Posterior vena cava (tissue), 2 donors: Measurements from ENCODE around the gene COL26A1. TPM values are rescaled to one million over a fixed set of nuclear protein-coding genes. Genes with fewer than 3 reads are reported as not detected.

Experiments used
- DNase-seq: peaks from one replicate; pipeline ENCODE4 v3.0.0-alpha.2; 2020; ENCODE audit warnings: low spot score
- intact Hi-C, 2 donors: fragments of 100-400 bp; cut with DNase I; formaldehyde crosslinking; loops; one replicate each; pipeline versions ENCODE4 v1.14.1 to v1.14.2; 2022 to 2023
- total RNA-seq, 2 donors: library from RNA; stranded (reverse); fragmentation: NEBNext Ultra II Directional; extraction: Animal tissue kit (Norgen Biotek cat#: 25700); gene quantifications; one replicate each; pipeline ENCODE4 v1.2.1, GENCODE V29; 2021
- donor health status: DM: yes; HTN: yes; CAD: no.
- donor health status: DM: yes; HTN: yes; CAD: no.

COL26A1 gene
- total RNA-seq, 2 donors from 2014 or later = not detected

DNA sequence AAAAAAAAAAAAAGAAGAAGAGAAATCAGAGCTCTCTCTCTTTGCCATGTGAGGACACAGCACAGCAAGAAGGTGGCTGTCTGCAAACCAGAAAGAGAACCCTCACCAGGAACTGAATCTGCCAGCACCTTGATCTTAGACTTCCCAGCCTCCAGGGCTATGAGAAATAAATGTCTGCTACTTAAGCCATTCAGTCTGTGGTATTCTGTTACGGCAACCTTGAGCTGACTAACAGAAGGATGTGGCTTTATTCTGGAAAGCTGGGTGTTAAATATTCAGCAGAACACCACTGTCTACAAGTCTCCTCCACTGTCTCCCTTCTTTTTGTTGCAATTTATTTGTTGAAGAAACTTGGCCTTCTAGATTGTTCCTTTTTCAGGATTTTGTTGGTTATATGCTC lies 5.0 kb downstream of the COL26A1 start:
- intact Hi-C loops = loop anchor here (10.0 kb wide), 1 partner anchor 167 kb away; no protein-coding TSS in a partner anchor

DNA sequence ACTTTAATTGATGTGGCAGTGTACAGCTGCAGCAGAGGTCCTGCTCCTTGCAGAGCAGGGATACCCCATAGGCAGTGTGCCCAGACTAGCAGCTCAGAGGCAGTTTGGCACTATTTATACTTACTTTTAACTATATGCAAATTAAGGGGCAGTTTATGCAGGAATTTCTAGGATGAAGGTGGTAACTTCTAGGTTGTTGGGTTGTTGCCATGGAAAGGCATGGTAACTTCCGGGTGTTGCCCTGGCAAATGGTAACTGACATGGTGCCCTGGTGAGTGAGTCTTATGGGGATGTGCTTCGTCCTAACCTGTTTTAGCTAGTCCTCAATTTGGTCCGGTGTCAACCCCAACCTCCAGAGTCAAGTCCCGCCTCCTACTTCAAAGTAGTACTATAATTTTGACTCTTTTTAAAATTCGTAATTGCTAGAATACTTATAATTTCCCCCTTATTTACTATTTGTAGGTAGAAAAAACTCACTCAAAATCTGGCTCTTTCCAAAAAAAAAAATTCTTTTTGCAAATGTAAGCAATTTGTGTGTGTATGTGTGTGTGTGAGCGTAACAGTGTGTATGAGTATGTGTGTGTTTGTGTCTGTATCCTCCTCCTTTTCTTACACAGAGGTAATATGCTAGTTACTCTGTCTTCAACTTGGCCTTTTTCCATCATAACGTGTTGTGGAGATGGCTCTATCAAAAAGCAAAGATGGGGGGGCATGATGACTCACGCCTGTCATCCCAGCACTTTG lies 5.9 kb downstream of the COL26A1 start:
- no peak for DNase-seq
- intact Hi-C loops = loop anchor here (10.0 kb wide), 1 partner anchor 166 kb away; no protein-coding TSS in a partner anchor

More for the DNA sequence above, 5.0 kb downstream of the COL26A1 start:
- no peak for DNase-seq

DNA sequence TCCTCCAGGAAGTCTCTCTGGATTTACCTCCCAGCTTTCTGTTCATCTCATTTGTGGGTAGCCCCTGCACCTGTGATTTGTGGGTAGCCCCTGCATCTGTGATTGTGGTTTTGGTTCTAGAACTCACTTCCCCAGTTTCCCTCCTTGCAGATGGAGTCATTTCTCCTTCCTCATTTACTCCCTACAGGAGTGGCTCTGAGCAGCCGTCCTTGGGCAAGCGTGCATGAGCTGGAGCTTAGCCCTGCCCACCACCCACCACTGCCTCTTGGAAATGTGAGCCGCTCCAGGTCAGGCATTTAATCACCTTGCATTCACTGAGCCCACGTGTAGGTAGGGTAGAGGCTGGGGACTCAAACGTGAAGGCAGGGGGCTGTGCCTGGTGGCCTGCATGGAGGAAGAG lies 8.2 kb downstream of the COL26A1 start:
- DNase-seq = no peak
- intact Hi-C loops = no loop called here

- no peak for DNase-seq
- intact Hi-C loops = no loop called here
Measured at GRCh38 chr7:101373812-101374614, 11.3 kb downstream of the COL26A1 start.

DNA sequence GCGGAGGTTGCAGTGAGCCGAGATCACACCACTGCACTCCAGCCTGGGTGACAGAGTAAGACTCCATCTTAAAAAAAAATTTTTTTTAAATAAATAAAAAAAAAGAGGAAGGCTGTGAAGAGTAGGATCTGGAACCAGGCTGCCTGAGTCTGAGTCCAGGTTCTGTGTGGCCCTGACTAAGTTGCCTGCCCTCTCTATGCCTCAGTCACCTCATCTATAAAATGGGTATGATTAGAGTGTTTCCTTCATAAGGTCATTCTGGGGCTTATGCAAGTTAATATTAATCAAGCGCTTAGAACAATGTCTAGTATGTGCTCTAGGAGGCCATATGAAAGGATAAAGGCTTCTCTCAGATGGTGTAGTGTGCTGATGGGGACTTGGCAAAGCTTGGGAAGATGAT lies 12.3 kb downstream of the COL26A1 start:
- intact Hi-C loops = no loop called here
- no peak for DNase-seq

GRCh38 chr7:101376601-101377000 lies 13.9 kb downstream of the COL26A1 start:
- intact Hi-C loops = no loop called here
- DNase-seq = no peak

- intact Hi-C loops = no loop called here
- DNase-seq = no peak
Measured at GRCh38 chr7:101377189-101377736, 14.6 kb downstream of the COL26A1 start.

DNA sequence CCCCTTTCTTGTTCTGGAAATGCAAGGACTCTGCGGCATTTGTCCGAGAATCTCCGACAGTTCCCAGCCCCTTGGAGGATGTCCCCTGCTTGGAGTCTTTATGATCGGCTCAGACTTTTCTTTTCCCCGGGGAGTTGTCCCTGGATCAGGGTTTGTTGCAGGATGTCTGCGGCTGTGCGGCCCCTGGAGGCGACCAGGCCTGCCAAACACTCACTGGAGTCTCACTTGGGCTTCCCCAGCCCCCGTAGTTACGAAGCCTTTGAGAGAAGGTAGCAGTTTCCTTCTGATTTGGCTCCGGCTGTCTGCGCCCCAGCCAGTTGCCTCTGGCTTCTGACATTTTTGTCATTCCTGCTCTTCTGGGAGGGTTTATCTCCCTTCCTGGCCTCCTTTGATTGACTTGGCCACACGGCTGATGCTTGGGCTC lies 16.1 kb downstream of the COL26A1 start:
- intact Hi-C loops = no loop called here

GRCh38 chr7:101379302-101379701 lies 16.6 kb downstream of the COL26A1 start:
- no peak for DNase-seq
- intact Hi-C loops = no loop called here

More for the DNA sequence above, 16.1 kb downstream of the COL26A1 start:
- no peak for DNase-seq

DNA sequence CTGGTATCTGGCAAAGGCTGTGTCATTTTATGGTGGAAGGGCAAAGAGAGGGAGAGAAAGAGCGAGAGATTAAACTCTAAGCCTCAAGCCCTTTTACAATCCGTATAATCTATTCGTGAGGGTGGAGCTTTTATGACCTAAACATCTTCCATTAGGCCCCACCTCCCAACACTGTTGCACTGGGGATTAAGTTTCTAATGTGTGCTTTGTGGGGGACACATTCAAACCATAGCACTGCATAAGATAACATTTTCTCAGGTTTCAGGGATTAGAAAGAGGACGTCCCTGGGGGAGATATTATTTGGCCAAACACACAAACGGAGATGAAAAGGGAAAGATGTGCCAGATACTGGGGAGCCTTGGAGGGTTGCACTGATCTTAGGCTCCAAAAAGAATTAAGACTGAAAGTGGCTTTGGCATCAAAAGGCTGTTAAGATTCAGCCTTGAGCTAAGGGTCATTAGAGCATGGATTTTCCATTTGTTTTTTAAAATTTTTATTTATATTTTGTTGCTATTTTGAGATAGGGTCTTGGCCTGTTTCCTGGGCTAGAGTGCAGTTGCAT lies 19.0 kb downstream of the COL26A1 start:
- no peak for DNase-seq
- intact Hi-C loops = loop anchor here in 1 of 2 donors (10.0 kb wide), 1 partner anchor 1317 kb away; no protein-coding TSS in a partner anchor

DNA sequence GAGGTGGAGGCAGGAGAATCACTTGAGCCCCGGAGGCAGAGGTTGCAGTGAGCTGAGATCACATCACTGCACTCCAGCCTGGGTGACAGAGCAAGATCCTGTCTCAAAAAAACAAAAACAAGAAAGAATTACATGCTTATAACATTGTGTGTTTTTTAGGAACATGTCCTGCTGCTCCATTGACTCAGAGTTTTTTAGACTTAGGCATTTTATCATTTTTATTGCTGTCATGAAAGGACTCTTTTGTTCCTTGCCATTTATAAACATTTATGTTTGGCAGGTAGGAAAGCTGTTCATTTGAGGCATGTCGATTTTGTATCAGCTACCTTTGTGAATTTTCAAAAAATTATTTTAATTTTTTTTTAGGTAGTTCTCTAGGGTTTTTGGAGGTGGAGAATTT lies 20.3 kb downstream of the COL26A1 start:
- DNase-seq = no peak
- intact Hi-C loops = loop anchor here in 1 of 2 donors (10.0 kb wide), 1 partner anchor 1318 kb away; no protein-coding TSS in a partner anchor

- DNase-seq = no peak
- intact Hi-C loops = loop anchor here in 1 of 2 donors (10.0 kb wide), 1 partner anchor 1321 kb away; no protein-coding TSS in a partner anchor
Measured at GRCh38 chr7:101386177-101386557, 23.5 kb downstream of the COL26A1 start.

DNA sequence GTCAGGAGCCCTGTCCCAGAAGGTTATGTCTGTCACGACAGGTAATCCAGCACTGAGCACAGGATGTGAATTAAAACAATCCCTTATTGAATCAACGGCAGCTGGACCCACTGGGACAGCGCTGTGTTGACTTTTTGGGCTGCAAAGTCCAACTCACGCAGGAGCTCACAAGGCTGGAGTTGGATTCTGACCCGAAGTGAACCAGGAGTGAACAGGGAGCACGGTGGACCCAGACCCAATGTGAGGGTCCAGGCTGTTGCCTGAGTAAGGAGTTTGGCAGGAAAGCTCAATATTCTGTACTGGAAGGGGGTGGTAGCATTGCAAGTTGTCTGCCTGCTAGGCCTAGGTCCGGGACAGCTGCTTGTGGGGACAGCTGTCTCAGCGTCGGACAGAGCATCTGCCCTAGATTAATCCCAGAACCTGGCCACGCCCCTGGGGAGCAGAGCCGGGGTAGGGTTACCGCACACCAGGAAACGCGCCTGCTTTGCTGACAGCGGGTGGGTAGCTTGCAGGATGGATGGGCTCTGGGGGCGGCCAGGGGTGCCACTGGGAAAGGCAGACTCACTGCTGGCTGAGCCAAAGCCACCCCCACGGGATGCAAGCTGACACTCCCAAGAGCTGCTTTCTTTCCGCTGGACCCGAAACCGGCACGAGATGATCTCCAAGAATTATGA lies 24.0 kb downstream of the COL26A1 start:
- intact Hi-C loops = loop anchor here in 1 of 2 donors (10.0 kb wide), 1 partner anchor 1322 kb away; no protein-coding TSS in a partner anchor
- DNase-seq = no peak

GRCh38 chr7:101390901-101391301 lies 28.2 kb downstream of the COL26A1 start:
- intact Hi-C loops = no loop called here
- DNase-seq = no peak

DNA sequence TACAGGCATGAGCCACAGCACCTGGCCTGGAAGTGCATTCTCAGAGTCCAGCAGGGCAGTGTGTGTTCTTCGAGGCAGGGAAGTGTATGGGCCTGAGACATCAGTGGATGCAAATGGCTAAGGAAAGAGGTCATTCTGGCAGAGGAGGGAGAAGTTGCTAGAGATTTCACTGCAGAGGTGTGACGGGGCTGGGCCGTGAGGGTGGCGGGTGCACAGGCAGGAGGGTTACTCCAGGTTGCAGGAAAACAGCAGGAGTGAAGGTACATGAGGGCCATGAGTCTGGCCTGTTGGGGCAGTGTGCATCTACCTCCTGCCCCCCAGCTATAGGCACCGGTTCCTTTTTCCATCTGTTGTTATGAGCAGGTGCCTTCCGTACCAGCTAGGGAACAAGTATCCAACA lies 29.3 kb downstream of the COL26A1 start:
- no peak for DNase-seq
- intact Hi-C loops = no loop called here

GRCh38 chr7:101393865-101394264 lies 31.2 kb downstream of the COL26A1 start:
- DNase-seq = no peak
- intact Hi-C loops = no loop called here

GRCh38 chr7:101395376-101395775 lies 32.7 kb downstream of the COL26A1 start:
- intact Hi-C loops = no loop called here
- no peak for DNase-seq

DNA sequence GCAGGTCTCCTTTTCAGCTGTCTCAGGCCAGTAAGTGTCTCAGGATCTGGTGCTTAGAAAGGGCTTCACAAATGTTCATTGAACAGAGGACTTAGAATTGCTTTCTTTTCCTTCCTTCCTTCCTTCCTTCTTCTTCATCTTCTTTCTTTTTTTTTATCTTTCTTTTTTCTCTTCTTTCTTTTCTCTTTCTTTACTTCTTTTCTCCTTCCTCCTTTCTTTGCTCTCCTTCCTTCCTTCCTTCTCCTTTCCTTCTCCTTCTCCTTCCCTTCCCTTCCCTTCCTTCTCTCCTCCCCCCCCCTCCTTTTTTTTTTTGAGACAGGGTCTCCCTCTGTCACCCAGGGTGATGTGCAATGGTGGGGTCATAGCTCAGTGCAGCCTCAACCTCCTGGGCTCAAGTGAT lies 34.6 kb downstream of the COL26A1 start:
- intact Hi-C loops = no loop called here
- DNase-seq = no peak

GRCh38 chr7:101397770-101398324 lies 35.2 kb downstream of the COL26A1 start:
- intact Hi-C loops = no loop called here
- DNase-seq = no peak
